Raji (cell line): ENCODE measurements around the gene HLA-E.

Experiments used
- POLR2A ChIP-seq: IDR thresholded peaks from 2 replicates; pipeline ENCODE4 v1.6.1; 2011; ENCODE audit warnings: low read depth, low read length, control low read depth; ENCODE audit not compliant: insufficient read depth

Gene HLA-E

DNA sequence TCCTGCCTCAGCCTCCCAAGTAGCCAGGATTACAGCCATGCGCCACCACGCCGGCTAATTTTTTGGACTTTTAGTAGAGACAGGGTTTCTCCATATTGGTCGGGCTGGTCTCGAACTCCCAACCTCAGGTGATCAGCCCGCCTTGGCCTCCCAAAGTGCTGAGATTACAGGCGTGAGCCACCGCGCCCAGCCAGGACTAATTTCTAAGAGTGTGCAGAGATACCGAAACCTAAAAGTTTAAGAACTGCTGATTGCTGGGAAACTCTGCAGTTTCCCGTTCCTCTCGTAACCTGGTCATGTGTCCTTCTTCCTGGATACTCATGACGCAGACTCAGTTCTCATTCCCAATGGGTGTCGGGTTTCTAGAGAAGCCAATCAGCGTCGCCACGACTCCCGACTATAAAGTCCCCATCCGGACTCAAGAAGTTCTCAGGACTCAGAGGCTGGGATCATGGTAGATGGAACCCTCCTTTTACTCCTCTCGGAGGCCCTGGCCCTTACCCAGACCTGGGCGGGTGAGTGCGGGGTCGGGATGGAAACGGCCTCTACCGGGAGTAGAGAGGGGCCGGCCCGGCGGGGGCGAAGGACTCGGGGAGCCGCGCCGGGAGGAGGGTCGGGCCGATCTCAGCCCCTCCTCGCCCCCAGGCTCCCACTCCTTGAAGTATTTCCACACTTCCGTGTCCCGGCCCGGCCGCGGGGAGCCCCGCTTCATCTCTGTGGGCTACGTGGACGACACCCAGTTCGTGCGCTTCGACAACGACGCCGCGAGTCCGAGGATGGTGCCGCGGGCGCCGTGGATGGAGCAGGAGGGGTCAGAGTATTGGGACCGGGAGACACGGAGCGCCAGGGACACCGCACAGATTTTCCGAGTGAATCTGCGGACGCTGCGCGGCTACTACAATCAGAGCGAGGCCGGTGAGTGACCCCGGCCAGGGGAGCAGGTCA, at the start of gene HLA-E:
HLA-E (plus strand) TSS at position 429 of the 945 bp plus-strand sequence; CDS start at position 452, 23 bp downstream.
- TF ChIP-seq POLR2A = peak; percentile 92

DNA sequence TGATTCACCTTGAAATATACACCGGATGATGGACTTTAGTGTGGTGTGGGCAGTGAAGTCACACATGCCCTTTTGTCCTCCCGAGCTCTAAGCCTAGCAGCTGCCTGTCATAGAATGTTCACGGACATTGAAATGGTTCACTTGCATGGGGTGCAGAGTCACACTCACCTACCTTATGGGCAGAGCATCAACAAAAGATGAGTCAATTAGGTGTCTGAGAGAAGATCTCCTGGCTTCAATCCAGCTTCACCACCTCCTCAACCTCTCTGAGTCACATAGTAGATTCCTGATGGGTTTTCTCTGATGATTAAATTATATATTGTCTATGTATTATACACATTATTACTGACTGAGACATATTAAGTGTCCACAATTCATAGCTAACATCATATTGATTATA, 48.1 kb upstream of the HLA-E start:
- TF ChIP-seq POLR2A = no peak

DNA sequence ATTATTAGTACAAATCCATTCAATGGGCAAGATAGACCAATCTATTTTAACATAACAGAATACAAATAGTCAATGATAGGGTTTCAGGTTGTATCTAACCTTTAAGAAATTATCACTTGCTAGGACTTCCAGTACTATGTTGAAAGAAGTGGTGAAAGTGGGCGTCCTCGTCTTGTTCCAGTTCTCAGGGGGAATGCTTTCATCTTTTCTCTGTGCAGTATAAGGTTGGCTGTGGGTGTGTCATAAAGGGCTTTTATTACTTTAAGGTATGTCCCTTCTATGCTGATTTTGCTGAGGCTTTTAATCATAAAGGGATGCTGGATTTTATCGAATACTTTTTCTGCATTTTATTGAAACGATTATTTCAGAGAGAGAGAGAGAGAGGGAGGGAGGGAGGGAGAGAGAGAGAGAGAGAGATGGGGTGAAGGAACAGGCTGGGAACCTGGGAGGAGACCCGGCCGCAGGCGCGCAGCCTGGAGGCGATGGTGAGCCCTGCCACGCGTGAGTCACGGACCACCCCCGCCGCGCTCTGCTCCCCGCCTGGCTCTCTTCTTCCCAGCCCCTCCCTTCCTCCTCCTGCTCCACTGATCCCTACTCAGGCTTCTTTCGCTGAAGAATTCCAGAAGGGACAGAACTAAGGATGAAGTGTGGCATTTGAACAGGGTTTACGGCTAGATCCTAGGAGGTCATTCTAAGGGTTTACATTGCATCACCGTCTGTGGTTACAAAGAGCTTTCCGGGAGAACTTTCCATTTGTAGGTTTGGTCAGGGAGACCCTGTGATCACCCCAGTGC, 45.5 kb upstream of the HLA-E start:
- no peak for TF ChIP-seq POLR2A

DNA sequence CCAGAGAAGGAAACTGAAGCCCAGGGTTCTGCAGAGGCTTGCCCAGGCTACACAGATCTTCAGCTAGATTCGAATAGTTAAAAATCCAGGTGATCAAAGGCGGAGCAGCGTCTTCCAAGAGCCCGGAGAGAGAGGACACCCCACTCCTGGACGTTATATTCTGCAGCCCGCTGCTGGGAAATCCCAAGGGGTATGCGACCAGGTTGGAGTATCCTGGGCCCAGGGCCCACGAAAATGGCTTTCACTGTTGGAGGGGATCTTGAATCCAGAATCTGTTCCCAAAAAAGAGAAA, 44.9 kb upstream of the HLA-E start:
- no peak for TF ChIP-seq POLR2A

DNA sequence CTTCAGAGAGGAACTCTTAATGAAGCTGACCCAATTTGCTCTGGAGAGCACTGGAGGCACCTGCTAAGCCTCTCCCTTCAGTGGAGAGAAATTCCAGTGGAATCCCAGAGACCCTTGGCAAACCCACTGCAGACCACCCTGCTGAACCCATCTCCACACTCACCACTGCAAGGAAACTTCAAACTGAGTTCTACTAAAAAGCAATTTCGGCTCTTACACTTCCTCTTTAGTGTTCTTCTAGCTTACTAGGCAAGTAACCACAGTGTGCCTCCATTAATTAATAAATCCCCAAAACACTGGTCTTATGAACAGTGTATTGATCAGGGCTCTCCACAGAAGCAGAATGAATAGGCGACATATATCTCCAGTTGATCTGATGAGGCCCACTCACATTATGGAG, 43.0 kb upstream of the HLA-E start:
- no peak for TF ChIP-seq POLR2A

DNA sequence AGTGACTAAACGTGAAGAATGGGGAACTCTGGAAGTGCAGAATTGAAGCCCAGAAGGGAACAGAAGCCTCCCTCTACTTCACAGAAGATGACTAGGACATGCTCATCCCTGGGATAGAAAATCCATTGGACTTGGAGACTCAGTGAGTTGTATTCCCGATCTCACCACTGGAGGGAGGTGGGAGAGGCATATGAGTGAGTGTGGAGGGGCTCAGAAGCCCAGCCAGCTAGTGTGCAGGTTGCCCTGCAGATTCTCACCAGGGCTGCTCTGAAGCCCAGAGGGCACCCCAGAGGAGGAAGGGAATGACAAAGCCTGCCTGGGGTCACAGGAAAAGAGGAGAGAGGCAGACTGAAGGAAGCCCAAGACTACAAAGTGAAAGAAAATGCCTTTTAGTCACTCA, 42.1 kb upstream of the HLA-E start:
- no peak for TF ChIP-seq POLR2A

DNA sequence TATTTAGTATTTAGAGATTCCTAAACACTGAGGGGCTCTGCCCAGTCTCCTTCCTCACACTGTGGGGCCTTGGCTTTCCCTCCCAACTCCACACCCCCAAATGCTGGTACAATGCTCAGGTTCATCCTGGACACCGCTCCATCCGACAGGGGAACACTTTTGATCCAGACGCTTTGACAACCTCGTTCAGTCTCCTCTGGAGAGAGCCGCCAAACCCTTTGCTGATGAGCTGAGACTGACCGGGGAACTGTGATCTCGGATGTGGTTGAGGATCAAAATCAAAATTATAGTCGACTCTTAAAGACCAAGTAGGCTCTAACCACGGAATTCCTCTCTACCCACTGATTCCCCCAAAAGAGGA, 38.8 kb upstream of the HLA-E start:
- no peak for TF ChIP-seq POLR2A

DNA sequence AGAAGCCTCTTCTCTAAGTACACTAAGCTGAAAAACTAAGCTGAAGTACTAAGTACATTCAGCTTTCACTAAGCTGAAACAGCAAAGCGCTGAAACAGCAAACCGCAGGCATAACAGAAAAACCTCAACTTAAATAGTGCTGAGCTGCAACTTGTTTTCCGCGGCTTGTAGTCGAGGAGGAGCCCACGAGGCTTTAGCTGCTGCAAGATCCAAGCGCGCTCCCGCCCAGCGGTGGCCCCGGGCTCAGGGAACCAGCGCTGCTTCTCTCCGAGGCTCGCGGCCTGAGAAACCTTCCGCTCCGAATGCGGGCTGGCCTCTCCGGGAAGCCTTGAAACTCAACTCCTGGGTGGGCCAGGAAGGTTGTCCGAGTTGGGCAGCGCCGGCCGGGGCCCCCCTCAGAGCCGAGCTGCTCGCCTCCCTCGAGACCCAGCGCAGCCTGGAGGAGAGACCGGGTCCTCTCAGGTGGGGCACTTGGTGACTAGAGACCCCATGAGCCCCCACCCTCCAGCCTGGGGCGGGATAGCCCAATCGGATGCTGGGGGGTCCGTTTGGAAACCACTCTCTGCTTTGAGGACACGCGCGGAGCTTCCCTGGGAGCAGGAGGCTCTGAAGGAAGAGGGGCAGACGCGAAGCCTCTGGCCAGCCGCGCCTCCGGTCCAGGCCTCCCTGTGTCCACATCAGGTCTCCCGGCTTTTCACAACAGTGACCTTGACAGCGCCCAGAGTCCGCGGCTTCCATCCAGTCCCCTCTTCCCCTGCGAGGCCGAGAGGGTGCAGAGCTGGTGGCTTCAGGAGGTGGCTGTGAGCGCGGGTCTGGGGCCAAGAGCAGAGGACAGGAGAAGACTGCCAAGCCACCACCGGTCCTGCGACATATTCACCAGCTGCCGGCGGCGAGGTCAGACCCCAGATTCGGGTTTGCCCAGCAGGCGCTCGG, 38.1 kb upstream of the HLA-E start:
- no peak for TF ChIP-seq POLR2A

DNA sequence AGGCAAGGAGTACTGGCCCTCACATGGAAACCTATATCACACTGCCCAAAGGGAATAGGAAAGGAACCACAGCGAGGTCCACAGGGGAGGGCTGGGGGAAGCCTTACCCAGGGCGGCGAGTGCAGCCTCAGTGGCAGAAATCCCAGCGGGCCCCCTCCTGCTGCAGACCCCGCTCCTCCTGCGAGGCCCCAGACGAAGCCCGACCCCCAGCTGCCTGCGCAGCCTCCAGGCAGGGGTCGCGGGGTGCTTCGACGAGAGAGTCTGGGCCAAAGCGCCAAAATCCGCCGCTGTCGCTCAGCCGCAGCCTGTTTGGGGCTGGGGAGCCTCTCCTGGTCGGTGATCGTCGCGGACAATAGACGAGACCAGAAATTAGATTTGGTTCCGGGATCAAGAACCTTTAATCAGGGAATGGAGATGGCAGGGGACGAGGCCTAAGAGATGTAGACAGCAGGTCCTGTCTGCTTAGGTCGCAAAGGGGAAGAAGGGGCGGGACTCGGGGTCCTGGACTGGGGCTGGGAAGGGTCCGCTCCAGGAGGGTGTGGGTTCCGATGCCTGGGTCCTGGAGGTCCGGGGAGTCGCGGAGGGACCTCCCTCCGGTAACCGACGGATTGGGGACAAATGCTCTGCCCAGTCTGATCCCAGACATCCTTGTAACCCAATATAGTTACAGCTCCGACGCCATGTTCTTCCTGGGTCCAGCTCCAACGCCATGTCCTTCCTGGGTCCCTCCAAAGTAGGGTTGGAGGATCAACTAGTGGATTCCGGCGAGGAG, 36.4 kb upstream of the HLA-E start:
- TF ChIP-seq POLR2A = no peak

DNA sequence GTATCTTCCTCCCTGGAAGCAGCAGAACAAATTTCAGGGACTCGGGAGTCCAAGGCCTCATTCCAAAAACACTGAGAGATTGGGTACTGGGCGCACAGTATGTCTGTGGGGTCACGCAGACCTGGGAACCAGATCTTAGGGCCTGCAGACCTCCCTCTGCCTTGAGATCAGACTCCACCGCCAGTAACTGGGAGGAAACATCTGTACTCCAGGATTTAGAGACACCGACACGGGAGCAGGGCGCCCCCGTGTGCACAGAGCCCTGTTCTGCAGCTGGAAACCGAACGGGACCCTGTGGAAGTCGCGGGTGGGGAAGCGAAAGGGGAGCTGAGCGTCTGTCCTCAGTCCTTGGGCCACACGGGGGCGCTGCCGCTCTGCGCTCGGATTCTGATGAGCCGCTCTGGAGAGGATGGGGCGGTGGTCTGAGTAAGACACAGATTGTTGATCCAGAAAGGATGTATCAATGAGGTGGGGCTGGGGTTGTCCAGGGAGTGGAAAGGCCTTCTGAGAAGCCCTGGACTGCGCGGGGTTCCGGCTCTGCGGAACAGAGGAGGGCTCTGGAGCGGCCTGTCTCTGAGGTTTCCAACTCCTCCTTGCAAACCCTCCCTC, 35.7 kb upstream of the HLA-E start:
- no peak for TF ChIP-seq POLR2A

DNA sequence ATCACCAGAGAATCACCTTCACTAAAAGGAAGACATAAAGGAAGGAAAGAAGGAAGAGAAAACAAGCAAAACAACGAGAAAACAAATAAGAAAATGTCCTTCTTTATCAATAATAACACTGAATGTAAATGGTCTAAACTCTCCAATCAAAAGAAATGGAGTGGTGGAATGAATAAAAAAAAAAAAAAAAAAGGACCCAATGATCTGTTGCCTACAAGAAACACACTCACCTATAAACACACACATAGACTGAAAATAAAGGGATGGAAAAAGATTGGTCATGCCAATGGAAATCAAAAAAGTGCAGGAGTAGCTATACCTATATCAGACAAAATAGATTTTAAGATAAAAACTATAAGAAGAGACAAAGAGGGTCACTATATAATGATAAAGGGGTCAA, 30.2 kb upstream of the HLA-E start:
- no peak for TF ChIP-seq POLR2A

DNA sequence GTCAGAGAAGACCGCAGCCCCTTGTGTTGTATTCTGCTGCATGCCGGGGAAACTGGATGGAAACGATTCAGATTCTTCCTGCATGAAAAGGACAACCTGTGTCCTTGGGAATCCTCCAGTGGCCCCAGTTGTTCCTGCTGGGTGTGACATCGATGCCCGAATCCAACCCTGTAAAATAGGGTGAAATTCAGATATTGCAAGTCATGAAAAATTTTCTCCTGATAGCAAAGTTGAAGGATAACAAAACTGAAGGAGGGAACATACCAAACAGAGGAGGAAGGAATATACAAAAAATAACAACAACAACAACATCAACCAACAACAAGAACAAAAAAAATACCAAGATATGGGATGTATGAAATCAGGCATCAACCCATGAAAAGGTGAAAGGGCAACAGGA, 28.3 kb upstream of the HLA-E start:
- TF ChIP-seq POLR2A = no peak

DNA sequence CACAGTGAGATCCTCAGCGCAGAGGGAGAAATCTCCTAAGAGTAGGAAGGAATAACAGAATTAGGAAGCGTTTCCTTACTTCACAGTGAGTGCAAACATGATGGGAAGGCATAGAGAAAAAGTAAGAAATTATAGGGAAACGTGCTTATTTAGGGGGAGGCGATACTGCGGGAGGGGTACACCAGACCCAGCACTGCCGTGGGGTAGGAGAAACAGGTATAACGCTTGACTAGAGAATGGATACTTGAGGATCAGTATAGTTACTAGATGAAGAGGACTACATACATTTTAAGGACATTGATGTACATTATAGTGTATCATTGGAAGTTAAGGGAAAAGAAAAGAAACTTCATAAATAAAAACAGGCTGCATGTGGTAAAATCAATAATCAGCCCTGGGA, 26.8 kb upstream of the HLA-E start:
- no peak for TF ChIP-seq POLR2A

DNA sequence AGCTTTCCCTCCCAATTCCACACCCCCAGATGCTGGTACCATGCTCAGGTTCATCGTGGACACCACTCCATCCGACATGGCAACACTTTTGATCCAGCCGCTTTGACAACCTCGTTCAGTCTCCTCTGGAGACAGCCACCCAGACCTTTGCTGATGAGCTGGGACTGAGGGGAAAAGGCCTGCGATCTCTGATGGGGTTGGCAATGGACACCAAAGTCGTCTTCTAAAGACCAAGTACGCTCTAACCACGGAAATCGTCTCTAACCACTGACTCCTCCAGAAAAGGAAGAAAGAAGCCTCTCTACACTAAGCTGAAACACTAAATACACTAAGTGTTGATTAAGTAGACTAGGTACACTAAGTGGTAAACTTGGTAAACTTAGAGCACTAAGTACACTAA, 26.1 kb upstream of the HLA-E start:
- TF ChIP-seq POLR2A = no peak
